HepG2 (cell line): ENCODE data around the gene TUT1. TPM values are rescaled to one million over a fixed set of nuclear protein-coding genes. Genes with fewer than 3 reads are reported as not detected.
A peak's percentile ranks its signal among the peaks of the same experiment; 100 is the strongest.

Experiments used
- ARID3A ChIP-seq: IDR thresholded peaks from 2 replicates; pipeline ENCODE4 v1.6.1; 2012; ENCODE audit warnings: low read depth, low read length, improper control_type of control experiment
- FOXA3 ChIP-seq: IDR thresholded peaks from 2 replicates; pipeline ENCODE4 v1.6.1; 2016; ENCODE audit warnings: missing genetic modification reagents, missing compliant biosample characterization
- HOXD1 ChIP-seq: sonication (generic); formaldehyde crosslinking; IDR thresholded peaks from 2 replicates; pipeline ENCODE4 v1.5.0; 2020; ENCODE audit warnings: missing genetic modification reagents
- NFYC ChIP-seq: IDR thresholded peaks from 2 replicates; pipeline ENCODE4 v1.6.1; 2016; ENCODE audit warnings: missing genetic modification reagents, missing compliant biosample characterization
- POLR2A ChIP-seq, 2 experiments: IDR thresholded peaks; 2 replicates each; pipeline ENCODE4 v1.6.1; 2011; ENCODE audit warnings: low read depth in 2 of 2, low read length in 2 of 2, mild to moderate bottlenecking in 1 of 2, moderate library complexity in 1 of 2; ENCODE audit not compliant: insufficient read depth in 1 of 2
- RBM22 ChIP-seq: fragments of 200-400 bp; formaldehyde crosslinking; optimal IDR thresholded peaks from 2 replicates; pipeline ENCODE3; 2017; ENCODE audit warnings: mild to moderate bottlenecking, low read length, moderate library complexity
- SMAD1 ChIP-seq: sonication (generic); formaldehyde crosslinking; IDR thresholded peaks from 2 replicates; pipeline ENCODE4 v1.4.0; 2020; ENCODE audit warnings: missing genetic modification reagents, low read depth, mild to moderate bottlenecking, borderline replicate concordance
- SMARCC2 ChIP-seq: fragments of 450-650 bp; IDR thresholded peaks from 2 replicates; pipeline ENCODE4 v1.6.1; 2017; ENCODE audit warnings: antibody characterized with exemption, mild to moderate bottlenecking
- STAG1 ChIP-seq: sonication (generic); formaldehyde crosslinking; IDR thresholded peaks from 2 replicates; pipeline ENCODE4 v1.4.0; 2020; ENCODE audit warnings: missing genetic modification reagents
- ZBTB7A ChIP-seq: sonication (generic); formaldehyde crosslinking; IDR thresholded peaks from 2 replicates; pipeline ENCODE4 v1.8.0; 2022; ENCODE audit warnings: mild to moderate bottlenecking, missing genetic modification reagents
- ZBTB7B ChIP-seq: sonication (generic); formaldehyde crosslinking; IDR thresholded peaks from 2 replicates; pipeline ENCODE4 v1.4.0; 2020; ENCODE audit warnings: missing genetic modification reagents
- ZKSCAN8 ChIP-seq: IDR thresholded peaks from 2 replicates; pipeline ENCODE4 v1.6.1; 2016; ENCODE audit warnings: borderline replicate concordance, missing genetic modification reagents, missing compliant biosample characterization
- ZNF496 ChIP-seq: sonication (generic); formaldehyde crosslinking; IDR thresholded peaks from 2 replicates; pipeline ENCODE4 v1.8.1; 2023; ENCODE audit warnings: mild to moderate bottlenecking, moderate library complexity, missing genetic modification reagents; ENCODE audit not compliant: insufficient replicate concordance
- ZNF598 ChIP-seq: sonication (generic); formaldehyde crosslinking; IDR thresholded peaks from 2 replicates; pipeline ENCODE4 v1.5.1; 2020; ENCODE audit warnings: mild to moderate bottlenecking, missing genetic modification reagents, borderline replicate concordance
- ZNF644 ChIP-seq: IDR thresholded peaks from 2 replicates; pipeline ENCODE4 v1.6.1; 2016; ENCODE audit warnings: low read depth
- ZNF839 ChIP-seq: sonication (generic); formaldehyde crosslinking; IDR thresholded peaks from 2 replicates; pipeline ENCODE4 v1.4.0; 2020; ENCODE audit warnings: missing genetic modification reagents, mild to moderate bottlenecking, borderline replicate concordance
- ZSCAN20 ChIP-seq: sonication (generic); formaldehyde crosslinking; IDR thresholded peaks from 2 replicates; pipeline ENCODE4 v1.4.0; 2020; ENCODE audit warnings: missing genetic modification reagents, mild to moderate bottlenecking, borderline replicate concordance
- polyA plus RNA-seq, 8 experiments: library from polyadenylated mRNA; depleted of rRNA in 3 of 8; stranded (reverse) in 7 of 8; unstranded in 1 of 8; fragments of >200 nt; fragmentation: Illumina TruSeq in 4 of 8; extraction: Trizol in 4 of 8; gene quantifications; 2 replicates each; pipeline versions ENCODE4 v1.2.1 to v1.2.3, GENCODE V29; 2011 to 2016; ENCODE audit warnings: low read depth in 4 of 8, missing spikeins in 1 of 8, mixed read lengths in 1 of 8; ENCODE audit not compliant: insufficient read depth in 1 of 8
- total RNA-seq, 5 experiments: library from RNA; depleted of rRNA; stranded (reverse); fragments of >200 nt; fragmentation: Illumina TruSeq; extraction: Trizol; gene quantifications; 2 replicates each; pipeline ENCODE4 v1.2.3, GENCODE V29; 2016; ENCODE audit warnings: low read depth in 1 of 5
- TF ChIP-seq, protein P1 (sequence below): sonication (generic); formaldehyde crosslinking; IDR thresholded peaks from 2 replicates; pipeline ENCODE4 v1.5.1; 2020; ENCODE audit warnings: missing genetic modification reagents, mild to moderate bottlenecking, borderline replicate concordance
- TF ChIP-seq, protein P2 (sequence below), 2 experiments: sonication (generic) in 1 of 2; formaldehyde crosslinking in 1 of 2; IDR thresholded peaks; 2 replicates each; pipeline versions ENCODE4 v1.6.1 to v1.9.0; 2014 to 2022; ENCODE audit warnings: antibody characterized with exemption in 1 of 2, borderline replicate concordance in 1 of 2, inconsistent platforms in 1 of 2, low read depth in 1 of 2, missing genetic modification reagents in 1 of 2

Gene TUT1
- total and polyA plus RNA-seq, 2 of the 13 experiments (the other 11 are each of a cell fraction or from before 2014, with no cell fraction given): 9.7 to 14.3 TPM

- TF ChIP-seq ZNF496 (CRISPR knock-in tag): no peak
- no peak for TF ChIP-seq ZNF644 (CRISPR knock-in tag)
- no peak for TF ChIP-seq RBM22
- TF ChIP-seq, protein P1, sequence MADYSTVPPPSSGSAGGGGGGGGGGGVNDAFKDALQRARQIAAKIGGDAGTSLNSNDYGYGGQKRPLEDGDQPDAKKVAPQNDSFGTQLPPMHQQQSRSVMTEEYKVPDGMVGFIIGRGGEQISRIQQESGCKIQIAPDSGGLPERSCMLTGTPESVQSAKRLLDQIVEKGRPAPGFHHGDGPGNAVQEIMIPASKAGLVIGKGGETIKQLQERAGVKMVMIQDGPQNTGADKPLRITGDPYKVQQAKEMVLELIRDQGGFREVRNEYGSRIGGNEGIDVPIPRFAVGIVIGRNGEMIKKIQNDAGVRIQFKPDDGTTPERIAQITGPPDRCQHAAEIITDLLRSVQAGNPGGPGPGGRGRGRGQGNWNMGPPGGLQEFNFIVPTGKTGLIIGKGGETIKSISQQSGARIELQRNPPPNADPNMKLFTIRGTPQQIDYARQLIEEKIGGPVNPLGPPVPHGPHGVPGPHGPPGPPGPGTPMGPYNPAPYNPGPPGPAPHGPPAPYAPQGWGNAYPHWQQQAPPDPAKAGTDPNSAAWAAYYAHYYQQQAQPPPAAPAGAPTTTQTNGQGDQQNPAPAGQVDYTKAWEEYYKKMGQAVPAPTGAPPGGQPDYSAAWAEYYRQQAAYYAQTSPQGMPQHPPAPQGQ (CRISPR knock-in tag): no peak
- TF ChIP-seq HOXD1 (CRISPR knock-in tag): no peak
- TF ChIP-seq NFYC: peak; percentile 78
- TF ChIP-seq ARID3A: no peak
- TF ChIP-seq ZBTB7A (CRISPR knock-in tag): no peak
- peak; percentile 89 to 91 for TF ChIP-seq POLR2A (IDR thresholded peaks at IDR 0.05; ENCODE audit: insufficient read depth in 1 of 2, low read depth in 2 of 2, low read length in 2 of 2)
- TF ChIP-seq STAG1 (CRISPR knock-in tag): no peak
- peak; percentile 37; the same call in 1 of the 2 replicates for TF ChIP-seq ZBTB7B
- TF ChIP-seq ZSCAN20 (CRISPR knock-in tag): no peak
- peak; percentile 36; the same call in 1 of the 2 replicates for TF ChIP-seq ZNF839 (CRISPR knock-in tag)
- peak; percentile 70; the same call in 1 of the 2 replicates for TF ChIP-seq SMAD1
- TF ChIP-seq, protein P2, sequence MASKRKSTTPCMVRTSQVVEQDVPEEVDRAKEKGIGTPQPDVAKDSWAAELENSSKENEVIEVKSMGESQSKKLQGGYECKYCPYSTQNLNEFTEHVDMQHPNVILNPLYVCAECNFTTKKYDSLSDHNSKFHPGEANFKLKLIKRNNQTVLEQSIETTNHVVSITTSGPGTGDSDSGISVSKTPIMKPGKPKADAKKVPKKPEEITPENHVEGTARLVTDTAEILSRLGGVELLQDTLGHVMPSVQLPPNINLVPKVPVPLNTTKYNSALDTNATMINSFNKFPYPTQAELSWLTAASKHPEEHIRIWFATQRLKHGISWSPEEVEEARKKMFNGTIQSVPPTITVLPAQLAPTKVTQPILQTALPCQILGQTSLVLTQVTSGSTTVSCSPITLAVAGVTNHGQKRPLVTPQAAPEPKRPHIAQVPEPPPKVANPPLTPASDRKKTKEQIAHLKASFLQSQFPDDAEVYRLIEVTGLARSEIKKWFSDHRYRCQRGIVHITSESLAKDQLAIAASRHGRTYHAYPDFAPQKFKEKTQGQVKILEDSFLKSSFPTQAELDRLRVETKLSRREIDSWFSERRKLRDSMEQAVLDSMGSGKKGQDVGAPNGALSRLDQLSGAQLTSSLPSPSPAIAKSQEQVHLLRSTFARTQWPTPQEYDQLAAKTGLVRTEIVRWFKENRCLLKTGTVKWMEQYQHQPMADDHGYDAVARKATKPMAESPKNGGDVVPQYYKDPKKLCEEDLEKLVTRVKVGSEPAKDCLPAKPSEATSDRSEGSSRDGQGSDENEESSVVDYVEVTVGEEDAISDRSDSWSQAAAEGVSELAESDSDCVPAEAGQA (IDR thresholded peaks at IDR 0.05; ENCODE audit: low read depth): no peak
- TF ChIP-seq, protein P2 (CRISPR knock-in tag; IDR thresholded peaks at IDR 0.05; ENCODE audit: borderline replicate concordance): 0 out of 2 replicates have a peak, but pooled peaks have one; percentile 61
- peak; percentile 68; the same call in 1 of the 2 replicates for TF ChIP-seq ZKSCAN8
- no peak; the same call in 1 of the 2 replicates for TF ChIP-seq FOXA3 (CRISPR knock-in tag)
- TF ChIP-seq SMARCC2: no peak
- TF ChIP-seq ZNF598 (CRISPR knock-in tag): no peak; the same call in 1 of the 2 replicates
These were observed 17.5 kb downstream of the TUT1 start, which contains the start of gene EEF1G (continued) for GRCh38 chr11:62573592-62574362.
